ENCODE results near the gene RNPS1. TPM values are rescaled to one million over a fixed set of nuclear protein-coding genes. Genes with fewer than 3 reads are reported as not detected.

The RNPS1 gene
- total and polyA plus RNA-seq, 9 of the 15 experiments (the other 6 are each of a cell fraction or from before 2014, with no cell fraction given), result 44.9 to 338 (median 202) TPM

DNA sequence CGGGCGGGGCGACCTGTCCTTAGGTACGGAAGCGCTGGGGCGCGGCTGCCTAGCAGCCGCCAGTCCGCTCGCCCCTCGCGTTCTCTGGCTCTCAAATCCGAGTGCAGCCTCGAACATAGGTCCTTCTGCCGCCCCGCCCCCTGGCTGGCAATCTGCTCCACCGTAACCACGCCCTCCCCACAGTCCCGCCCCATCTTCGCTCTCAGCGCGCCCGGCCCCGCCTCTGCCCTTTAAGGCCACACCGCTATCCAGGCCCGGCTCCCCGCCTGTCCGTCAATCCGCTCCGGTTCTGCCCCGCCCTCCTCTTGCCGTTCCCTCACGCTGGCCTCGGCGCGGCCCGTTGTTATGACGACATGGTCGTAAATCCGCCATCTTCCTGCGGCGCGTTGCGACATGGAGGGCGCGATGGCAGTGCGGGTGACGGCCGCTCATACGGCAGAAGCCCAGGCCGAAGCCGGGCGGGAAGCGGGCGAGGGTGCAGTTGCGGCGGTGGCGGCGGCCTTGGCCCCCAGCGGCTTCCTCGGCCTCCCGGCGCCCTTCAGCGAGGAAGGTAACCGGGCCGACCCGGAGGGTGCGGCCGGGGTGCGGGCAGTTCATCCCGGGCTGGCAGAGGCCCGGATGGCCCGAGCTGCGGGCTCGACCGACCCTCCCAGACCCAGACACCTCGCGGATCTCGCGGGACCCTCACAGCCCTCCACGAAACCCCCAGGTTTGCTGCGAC, 44.5 kb downstream of the RNPS1 start, which contains the start of gene E4F1 (continued):
- TF ChIP-seq E2F5 (CRISPR knock-in tag; IDR thresholded peaks at IDR 0.05) (no peak), SIX5 (IDR thresholded peaks at IDR 0.05; ENCODE audit: borderline replicate concordance in 1 of 2, insufficient read depth in 1 of 2, low read depth in 1 of 2, low read length in 2 of 2) (no peak), KDM4B (IDR thresholded peaks at IDR 0.05; ENCODE audit: borderline replicate concordance in 2 of 2, low read depth in 1 of 2) (no peak), RBBP5 (IDR thresholded peaks at IDR 0.05; ENCODE audit: borderline replicate concordance, insufficient read depth, low read length, poor library complexity, severe bottlenecking) (peak; percentile 85), MBD1 (CRISPR knock-in tag; IDR thresholded peaks at IDR 0.05) (no peak), POLR3A (IDR thresholded peaks at IDR 0.05; ENCODE audit: borderline replicate concordance, extremely low read depth, insufficient read depth, insufficient read length) (no peak), ZNF324 (CRISPR knock-in tag; IDR thresholded peaks at IDR 0.05) (no peak), CCAR2 (IDR thresholded peaks at IDR 0.05; ENCODE audit: low read depth, low read length) (no peak), NR2C2 (CRISPR knock-in tag; IDR thresholded peaks at IDR 0.05) (peak; percentile 47; the same call in 1 of the 2 replicates), NR2C2 (tag; IDR thresholded peaks at IDR 0.05) (peak; percentile 70; the same call in 1 of the 2 replicates), ZNF717 (CRISPR knock-in tag; IDR thresholded peaks at IDR 0.05) (no peak), GTF3C2 (IDR thresholded peaks at IDR 0.05; ENCODE audit: borderline replicate concordance, extremely low read depth, insufficient read length) (peak; percentile 73)

Data from K562 (cell line).